Right lobe of liver (tissue), 6 donors: ENCODE data around the gene SOHLH1. TPM values are rescaled to one million over a fixed set of nuclear protein-coding genes. Genes with fewer than 3 reads are reported as not detected.
A peak's percentile ranks its signal among the peaks of the same experiment; 100 is the strongest.

ENCODE experiments used
- ATAC-seq, 4 donors: fragments of 200-7000 bp; cut with Tn5 transposase; one replicate each; pipeline ENCODE4 v1.9.1; 2020; ENCODE audit warnings: mild to moderate bottlenecking in 4 of 4, moderate library complexity in 4 of 4
- DNase-seq, 3 donors: peaks; one replicate each; pipeline ENCODE4 v3.0.0-alpha.2; 2020
- H3K27ac ChIP-seq, 3 donors: fragments of 200-600 bp; one replicate each; pipeline ENCODE4 v1.8.0; 2022
- H3K27me3 ChIP-seq, 2 donors: fragments of 200-600 bp; one replicate each; pipeline ENCODE4 v1.8.0; 2022
- H3K36me3 ChIP-seq, 4 donors: fragments of 200-600 bp; sonication (generic) in 1 of 4; one replicate each; pipeline versions ENCODE4 v1.5.1 to v1.8.0; 2017 to 2022; ENCODE audit warnings: control low read depth in 1 of 4
- H3K4me1 ChIP-seq, 4 donors: fragments of 200-600 bp; sonication (generic) in 1 of 4; one replicate each; pipeline versions ENCODE4 v1.5.1 to v1.8.0; 2017 to 2022; ENCODE audit warnings: control low read depth in 1 of 4
- H3K4me3 ChIP-seq, 3 donors: fragments of 200-600 bp; one replicate each; pipeline ENCODE4 v1.8.0; 2022
- H3K9me3 ChIP-seq, 4 donors: fragments of 200-600 bp; sonication (generic) in 1 of 4; one replicate each; pipeline versions ENCODE4 v1.5.1 to v1.8.0; 2017 to 2022; ENCODE audit warnings: control low read depth in 1 of 4
- POLR2A ChIP-seq: fragments of 450-650 bp; IDR thresholded peaks from one replicate; pipeline ENCODE4 v1.6.1; 2017; ENCODE audit warnings: antibody characterized with exemption, mild to moderate bottlenecking
- WGBS: methylation state at CpG from one replicate; pipeline ENCODE4 v1.1.6; 2018; ENCODE audit warnings: low coverage, low lambda C conversion rate; ENCODE audit not compliant: insufficient coverage; ENCODE audit errors: missing lambda C conversion rate; 5-methylcytosine and 5-hydroxymethylcytosine counted together
- intact Hi-C, 2 donors: fragments of 100-400 bp; cut with DNase I; formaldehyde crosslinking; loops; one replicate each; pipeline versions ENCODE4 v1.11.2 to v1.14.1; 2022
- total RNA-seq, 6 experiments: library from RNA; depleted of rRNA in 2 of 6; stranded (reverse); fragments of >200 nt in 2 of 6; fragmentation: NEBNext Ultra II Directional in 3 of 6; extraction: Animal tissue kit (Norgen Biotek cat#: 25700) in 3 of 6; gene quantifications; one replicate each; pipeline versions ENCODE4 v1.1.0 to v1.2.4, GENCODE V29; 2016 to 2023
- TF ChIP-seq, protein P1 (sequence below), 4 donors: fragments of 200-600 bp in 3 of 4; fragments of 450-650 bp in 1 of 4; IDR thresholded peaks; one replicate each; pipeline versions ENCODE4 v1.5.1 to v1.8.0; 2016 to 2022; ENCODE audit warnings: antibody characterized with exemption in 4 of 4, mild to moderate bottlenecking in 2 of 4
- donor health status: DM: no; HTN: yes; CAD: no.
- donor health status: DM: no; HTN: no; CAD: no.
- donor health status: DM: no; HTN: no; CAD: no.
- donor health status: DM: no; HTN: yes; CAD: no.
- donor health status: DM: no; HTN: yes; CAD: no.

SOHLH1 gene
- total RNA-seq, 6 experiments from 2014 or later, result not detected

DNA sequence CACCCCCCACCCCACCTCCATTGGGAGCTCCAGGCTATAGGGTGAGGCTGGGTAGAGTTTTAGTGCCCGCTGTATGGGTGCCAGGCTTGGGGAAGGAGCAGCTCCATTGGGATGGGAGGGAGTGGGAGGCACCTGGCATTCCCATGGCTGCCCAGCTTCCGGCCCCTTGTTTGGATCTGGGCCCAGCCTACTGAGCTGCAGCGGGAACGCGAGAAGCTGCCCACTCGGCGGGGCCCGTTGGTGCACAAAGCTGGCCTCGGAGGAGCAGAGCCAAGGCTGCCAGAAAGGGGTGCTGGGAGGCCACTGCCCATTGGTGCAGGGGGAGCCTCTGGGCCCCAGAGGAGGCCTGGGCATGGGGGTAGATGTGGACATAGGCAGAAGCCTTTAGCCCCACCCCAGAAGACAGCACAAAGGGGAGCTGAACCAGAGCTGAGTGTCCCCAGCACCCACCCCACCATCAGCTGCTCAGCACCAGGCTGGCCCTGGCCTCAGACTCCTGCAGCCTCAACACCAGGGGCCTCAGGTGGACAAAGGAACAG lies 31.7 kb downstream of the SOHLH1 start:
- no peak for TF ChIP-seq POLR2A
- TF ChIP-seq, protein P1, sequence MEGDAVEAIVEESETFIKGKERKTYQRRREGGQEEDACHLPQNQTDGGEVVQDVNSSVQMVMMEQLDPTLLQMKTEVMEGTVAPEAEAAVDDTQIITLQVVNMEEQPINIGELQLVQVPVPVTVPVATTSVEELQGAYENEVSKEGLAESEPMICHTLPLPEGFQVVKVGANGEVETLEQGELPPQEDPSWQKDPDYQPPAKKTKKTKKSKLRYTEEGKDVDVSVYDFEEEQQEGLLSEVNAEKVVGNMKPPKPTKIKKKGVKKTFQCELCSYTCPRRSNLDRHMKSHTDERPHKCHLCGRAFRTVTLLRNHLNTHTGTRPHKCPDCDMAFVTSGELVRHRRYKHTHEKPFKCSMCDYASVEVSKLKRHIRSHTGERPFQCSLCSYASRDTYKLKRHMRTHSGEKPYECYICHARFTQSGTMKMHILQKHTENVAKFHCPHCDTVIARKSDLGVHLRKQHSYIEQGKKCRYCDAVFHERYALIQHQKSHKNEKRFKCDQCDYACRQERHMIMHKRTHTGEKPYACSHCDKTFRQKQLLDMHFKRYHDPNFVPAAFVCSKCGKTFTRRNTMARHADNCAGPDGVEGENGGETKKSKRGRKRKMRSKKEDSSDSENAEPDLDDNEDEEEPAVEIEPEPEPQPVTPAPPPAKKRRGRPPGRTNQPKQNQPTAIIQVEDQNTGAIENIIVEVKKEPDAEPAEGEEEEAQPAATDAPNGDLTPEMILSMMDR (IDR thresholded peaks at IDR 0.05), result no peak
- WGBS, result no CpG with 5 or more reads among the region's 9 CpGs

DNA sequence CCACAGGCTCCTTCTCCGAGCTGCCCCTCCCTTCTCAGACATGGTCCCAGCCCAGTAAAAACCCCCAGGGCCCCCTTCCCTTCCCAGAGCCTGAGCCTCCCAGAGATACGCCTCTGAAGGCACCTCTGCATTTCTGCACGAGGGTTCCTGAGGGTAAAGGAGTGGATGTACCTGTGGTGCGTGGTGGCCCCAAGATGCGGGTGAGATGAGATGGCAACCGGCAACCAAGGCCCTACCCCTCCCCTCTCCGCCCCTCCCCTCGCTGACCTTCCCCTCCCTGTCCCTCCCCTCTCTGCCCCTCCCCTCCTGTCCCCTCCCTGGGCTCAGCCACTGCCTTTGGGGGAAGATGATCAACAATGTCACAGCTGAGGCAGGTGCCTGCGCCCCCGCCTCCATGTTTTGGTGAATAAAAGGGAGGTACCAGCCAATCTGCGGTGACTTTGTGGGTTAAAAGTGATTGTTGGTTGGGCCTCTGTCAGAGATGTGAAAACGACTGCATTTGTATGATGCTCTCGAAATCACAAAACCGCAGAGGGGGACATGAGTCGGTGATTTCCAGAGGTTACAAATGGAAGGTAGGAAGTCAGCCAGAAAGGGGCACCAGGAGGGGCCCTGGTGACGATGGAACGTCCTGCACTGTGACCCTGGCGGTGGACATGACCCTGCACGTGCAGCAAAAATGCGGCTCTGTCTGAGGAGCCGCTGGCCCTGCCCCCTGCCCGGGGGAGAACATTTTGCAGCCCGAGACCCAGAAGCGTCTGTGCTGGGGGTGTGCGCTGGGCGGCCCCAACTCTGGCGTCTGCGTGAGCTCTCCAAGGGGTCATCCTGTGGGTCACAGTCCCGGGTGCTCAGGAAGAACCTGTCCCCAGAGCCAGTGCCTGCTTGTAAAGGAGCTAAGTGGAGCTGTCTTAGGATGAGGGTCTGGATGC lies 32.5 kb downstream of the SOHLH1 start:
- ATAC-seq (no peak), DNase-seq (peak in 1 of 3 donors; percentile 27)
- whole genome bisulfite sequencing, result 39% methylated on average over 10 of the region's 29 CpGs
- TF ChIP-seq, protein P1 (IDR thresholded peaks at IDR 0.05), result no peak
- no peak for TF ChIP-seq POLR2A
- Histone ChIP-seq H3K4me3 (no peak overlapping the region), H3K27ac (no peak overlapping the region), H3K36me3 (no peaks in the 10 kb centered on the region), H3K4me1 (no peaks in the 10 kb centered on the region), H3K9me3 (no peaks in the 10 kb centered on the region), H3K27me3 (no peaks in the 10 kb centered on the region)
- intact Hi-C loops, result no loop called here

More for the DNA sequence above, 31.7 kb downstream of the SOHLH1 start:
- intact Hi-C loops, result no loop called here
- ATAC-seq (no peak), DNase-seq (peak in 1 of 3 donors; percentile 22)
- H3K9me3 ChIP-seq, result no peaks in the 10 kb centered on the region
- no peaks in the 10 kb centered on the region for H3K36me3 ChIP-seq
- no peak overlapping the region for H3K27ac ChIP-seq
- H3K4me1 ChIP-seq, result no peaks in the 10 kb centered on the region
- H3K27me3 ChIP-seq, result no peaks in the 10 kb centered on the region
- H3K4me3 ChIP-seq, result no peak overlapping the region

DNA sequence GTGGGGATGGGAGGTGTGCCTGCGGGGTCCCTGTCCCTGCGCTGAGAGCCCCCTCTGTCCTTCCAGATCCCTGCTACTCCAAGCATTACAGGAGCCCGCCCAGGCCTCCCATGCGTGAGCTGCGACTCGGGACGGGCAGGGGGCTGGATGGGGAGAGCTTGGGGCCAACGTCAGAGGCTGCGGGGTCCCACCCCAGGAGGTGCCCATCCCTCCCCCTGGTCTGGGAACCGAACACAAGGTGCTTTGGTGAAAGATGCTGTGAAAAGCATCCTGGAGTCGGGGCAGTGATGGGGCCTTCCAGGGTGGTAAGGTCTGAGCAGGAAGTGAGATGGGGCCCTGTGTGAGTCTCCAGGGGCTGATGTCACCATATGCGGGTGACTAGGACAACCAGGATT lies 33.5 kb downstream of the SOHLH1 start:
- Histone ChIP-seq H3K36me3 (no peaks in the 10 kb centered on the region), H3K9me3 (no peaks in the 10 kb centered on the region), H3K27ac (no peak overlapping the region), H3K4me3 (no peak overlapping the region), H3K27me3 (no peaks in the 10 kb centered on the region), H3K4me1 (no peaks in the 10 kb centered on the region)
- intact Hi-C loops, result no loop called here
- DNase-seq (no peak), ATAC-seq (no peak)
- TF ChIP-seq, protein P1 (IDR thresholded peaks at IDR 0.05), result no peak
- no peak for TF ChIP-seq POLR2A
- 83% methylated on average over 2 of the region's 12 CpGs for WGBS

GRCh38 chr9:135664801-135665794 lies 34.2 kb downstream of the SOHLH1 start:
- Histone ChIP-seq H3K9me3 (no peaks in the 10 kb centered on the region), H3K36me3 (no peaks in the 10 kb centered on the region), H3K4me1 (no peaks in the 10 kb centered on the region), H3K27me3 (no peaks in the 10 kb centered on the region), H3K27ac (no peak overlapping the region), H3K4me3 (no peak overlapping the region)
- intact Hi-C loops, result no loop called here
- no peak for DNase-seq
- TF ChIP-seq POLR2A, result no peak
- TF ChIP-seq, protein P1 (IDR thresholded peaks at IDR 0.05), result no peak
- ATAC-seq, result no peak
- WGBS, result 39% methylated on average over 7 of the region's 32 CpGs
